ENCODE measurements around the gene ATIC. TPM values are rescaled to one million over a fixed set of nuclear protein-coding genes. Genes with fewer than 3 reads are reported as not detected.

ATIC gene
- total and polyA plus RNA-seq, 2 donors = 40.7 to 106 TPM

GRCh38 chr2:215367662-215368492 lies 56.0 kb downstream of the ATIC start:
- 97% methylated on average over 11 of the region's 11 CpGs for WGBS

DNA sequence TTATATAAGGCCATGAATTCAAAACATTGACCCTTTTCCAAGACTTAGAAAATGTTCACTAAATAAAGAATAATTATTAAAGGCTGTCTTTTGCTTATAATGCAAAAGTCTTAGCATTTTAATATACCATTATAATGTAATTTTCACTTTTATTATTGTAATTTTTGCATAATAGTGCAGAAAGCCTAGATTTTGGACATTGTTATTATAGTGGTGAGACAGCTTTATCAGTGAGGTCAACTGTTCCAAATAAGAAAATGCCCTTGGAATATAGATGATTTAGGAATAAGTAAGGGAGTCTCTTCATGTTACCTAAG lies 56.6 kb downstream of the ATIC start:
- no peak overlapping the region for H3K4me3 ChIP-seq (ENCODE audit: low read length in 2 of 2)
- H3K4me1 ChIP-seq (ENCODE audit: control insufficient read depth in 2 of 2, insufficient read depth in 2 of 2, low read length in 2 of 2) = no peaks in the 10 kb centered on the region
- no peaks in the 10 kb centered on the region for H3K9me3 ChIP-seq (ENCODE audit: control insufficient read depth in 2 of 2, insufficient read depth in 1 of 2, low read length in 1 of 2)
- no peak overlapping the region for H3K27ac ChIP-seq (ENCODE audit: low read depth in 1 of 2, low read length in 1 of 2)
- H3K27me3 ChIP-seq (ENCODE audit: control insufficient read depth in 2 of 2, insufficient read depth in 1 of 2, low read length in 1 of 2) = no peaks in the 10 kb centered on the region
- no peak for DNase-seq (ENCODE audit: low read depth in 6 of 9, low spot score in 9 of 9)
- peaks cover 0 to 11% of the 10 kb centered on the region in 2 donors for H3K36me3 ChIP-seq (ENCODE audit: control insufficient read depth in 2 of 2, insufficient read depth in 2 of 2, low read length in 1 of 2)

More at GRCh38 chr2:215367662-215368492, 56.0 kb downstream of the ATIC start:
- Histone ChIP-seq H3K27me3 (ENCODE audit: control insufficient read depth in 2 of 2, insufficient read depth in 1 of 2, low read length in 1 of 2) (no peaks in the 10 kb centered on the region), H3K36me3 (ENCODE audit: control insufficient read depth in 2 of 2, insufficient read depth in 2 of 2, low read length in 1 of 2) (peaks cover 0 to 15% of the 10 kb centered on the region in 2 donors), H3K9me3 (ENCODE audit: control insufficient read depth in 2 of 2, insufficient read depth in 1 of 2, low read length in 1 of 2) (no peaks in the 10 kb centered on the region), H3K4me3 (ENCODE audit: low read length in 2 of 2) (no peak overlapping the region), H3K27ac (ENCODE audit: low read depth in 1 of 2, low read length in 1 of 2) (no peak overlapping the region), H3K4me1 (ENCODE audit: control insufficient read depth in 2 of 2, insufficient read depth in 2 of 2, low read length in 2 of 2) (no peaks in the 10 kb centered on the region)
- DNase-seq (ENCODE audit: low read depth in 6 of 9, low spot score in 9 of 9) = no peak

GRCh38 chr2:215369181-215369760 lies 57.4 kb downstream of the ATIC start:
- H3K4me1 ChIP-seq (ENCODE audit: control insufficient read depth in 2 of 2, insufficient read depth in 2 of 2, low read length in 2 of 2) = no peaks in the 10 kb centered on the region
- DNase-seq (ENCODE audit: low read depth in 6 of 9, low spot score in 9 of 9) = no peak
- no peak overlapping the region for H3K4me3 ChIP-seq (ENCODE audit: low read length in 2 of 2)
- WGBS = 90% methylated on average over 3 of the region's 3 CpGs
- H3K36me3 ChIP-seq (ENCODE audit: control insufficient read depth in 2 of 2, insufficient read depth in 2 of 2, low read length in 1 of 2) = peaks cover 0 to 7% of the 10 kb centered on the region in 2 donors
- no peak overlapping the region for H3K27ac ChIP-seq (ENCODE audit: low read depth in 1 of 2, low read length in 1 of 2)
- no peaks in the 10 kb centered on the region for H3K9me3 ChIP-seq (ENCODE audit: control insufficient read depth in 2 of 2, insufficient read depth in 1 of 2, low read length in 1 of 2)
- no peaks in the 10 kb centered on the region for H3K27me3 ChIP-seq (ENCODE audit: control insufficient read depth in 2 of 2, insufficient read depth in 1 of 2, low read length in 1 of 2)

- WGBS = 89% methylated on average over 14 of the region's 14 CpGs
- Histone ChIP-seq H3K36me3 (ENCODE audit: control insufficient read depth in 2 of 2, insufficient read depth in 2 of 2, low read length in 1 of 2) (peaks cover 0 to 2% of the 10 kb centered on the region in 2 donors), H3K27ac (ENCODE audit: low read depth in 1 of 2, low read length in 1 of 2) (no peak overlapping the region)
These were observed 58.5 kb downstream of the ATIC start for GRCh38 chr2:215370112-215370965.

GRCh38 chr2:215371915-215372897 lies 60.3 kb downstream of the ATIC start:
- peaks cover 0 to 2% of the 10 kb centered on the region in 2 donors for H3K36me3 ChIP-seq (ENCODE audit: control insufficient read depth in 2 of 2, insufficient read depth in 2 of 2, low read length in 1 of 2)
- no peaks in the 10 kb centered on the region for H3K4me1 ChIP-seq (ENCODE audit: control insufficient read depth in 2 of 2, insufficient read depth in 2 of 2, low read length in 2 of 2)
- DNase-seq (ENCODE audit: low read depth in 6 of 9, low spot score in 9 of 9) = no peak
- H3K9me3 ChIP-seq (ENCODE audit: control insufficient read depth in 2 of 2, insufficient read depth in 1 of 2, low read length in 1 of 2) = no peaks in the 10 kb centered on the region
- H3K27ac ChIP-seq (ENCODE audit: low read depth in 1 of 2, low read length in 1 of 2) = no peak overlapping the region
- 97% methylated on average over 14 of the region's 14 CpGs for WGBS
- no peaks in the 10 kb centered on the region for H3K27me3 ChIP-seq (ENCODE audit: control insufficient read depth in 2 of 2, insufficient read depth in 1 of 2, low read length in 1 of 2)
- H3K4me3 ChIP-seq (ENCODE audit: low read length in 2 of 2) = no peak overlapping the region

More at GRCh38 chr2:215370112-215370965, 58.5 kb downstream of the ATIC start:
- Histone ChIP-seq H3K27me3 (ENCODE audit: control insufficient read depth in 2 of 2, insufficient read depth in 1 of 2, low read length in 1 of 2) (no peaks in the 10 kb centered on the region), H3K4me3 (ENCODE audit: low read length in 2 of 2) (no peak overlapping the region), H3K9me3 (ENCODE audit: control insufficient read depth in 2 of 2, insufficient read depth in 1 of 2, low read length in 1 of 2) (no peaks in the 10 kb centered on the region), H3K4me1 (ENCODE audit: control insufficient read depth in 2 of 2, insufficient read depth in 2 of 2, low read length in 2 of 2) (no peaks in the 10 kb centered on the region)
- no peak for DNase-seq (ENCODE audit: low read depth in 6 of 9, low spot score in 9 of 9)

GRCh38 chr2:215372968-215373649 lies 61.2 kb downstream of the ATIC start:
- no peak for DNase-seq (ENCODE audit: low read depth in 6 of 9, low spot score in 9 of 9)
- no peaks in the 10 kb centered on the region for H3K4me1 ChIP-seq (ENCODE audit: control insufficient read depth in 2 of 2, insufficient read depth in 2 of 2, low read length in 2 of 2)
- no peaks in the 10 kb centered on the region for H3K9me3 ChIP-seq (ENCODE audit: control insufficient read depth in 2 of 2, insufficient read depth in 1 of 2, low read length in 1 of 2)
- 97% methylated on average over 9 of the region's 9 CpGs for WGBS
- no peaks in the 10 kb centered on the region for H3K27me3 ChIP-seq (ENCODE audit: control insufficient read depth in 2 of 2, insufficient read depth in 1 of 2, low read length in 1 of 2)
- H3K36me3 ChIP-seq (ENCODE audit: control insufficient read depth in 2 of 2, insufficient read depth in 2 of 2, low read length in 1 of 2) = peaks cover 0 to 2% of the 10 kb centered on the region in 2 donors
- no peak overlapping the region for H3K27ac ChIP-seq (ENCODE audit: low read depth in 1 of 2, low read length in 1 of 2)
- no peak overlapping the region for H3K4me3 ChIP-seq (ENCODE audit: low read length in 2 of 2)

DNA sequence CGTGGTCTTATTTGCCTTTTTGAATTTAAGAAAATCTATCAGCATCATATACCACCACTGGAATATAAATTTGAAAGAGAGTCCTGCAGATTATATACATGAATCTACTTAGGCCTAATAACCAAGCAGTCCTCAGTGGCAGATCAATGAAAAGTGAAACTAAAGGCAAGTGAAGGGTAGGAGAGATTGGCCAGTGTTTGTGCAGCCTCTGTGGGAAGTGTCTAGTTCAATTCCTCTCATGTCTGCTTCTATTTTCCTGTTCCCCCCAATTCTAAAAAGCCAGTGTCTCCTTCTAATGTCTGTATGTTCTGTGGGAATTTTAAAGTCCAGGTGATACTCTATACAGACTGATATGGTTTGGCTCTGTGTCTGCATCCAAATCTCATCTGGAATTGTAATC lies 62.1 kb downstream of the ATIC start:
- Histone ChIP-seq H3K27me3 (ENCODE audit: control insufficient read depth in 2 of 2, insufficient read depth in 1 of 2, low read length in 1 of 2) (no peaks in the 10 kb centered on the region), H3K9me3 (ENCODE audit: control insufficient read depth in 2 of 2, insufficient read depth in 1 of 2, low read length in 1 of 2) (no peaks in the 10 kb centered on the region), H3K4me3 (ENCODE audit: low read length in 2 of 2) (no peak overlapping the region), H3K36me3 (ENCODE audit: control insufficient read depth in 2 of 2, insufficient read depth in 2 of 2, low read length in 1 of 2) (peaks cover 0 to 2% of the 10 kb centered on the region in 2 donors), H3K4me1 (ENCODE audit: control insufficient read depth in 2 of 2, insufficient read depth in 2 of 2, low read length in 2 of 2) (no peaks in the 10 kb centered on the region), H3K27ac (ENCODE audit: low read depth in 1 of 2, low read length in 1 of 2) (no peak overlapping the region)
- 96% methylated on average over 1 of the region's 1 CpG for WGBS
- DNase-seq (ENCODE audit: low read depth in 6 of 9, low spot score in 9 of 9) = no peak

Data from thymus (tissue), 11 donors.